Dendritic cell treated with granulocyte-macrophage colony-stimulating factor and Interleukin-4, amounts not matched to agents 40 ng/mL and 50 ng/mL, for 4 days (primary cell): Measurements from ENCODE around the gene USP14.
"Not testable (repeated sequence)": the region's sequence is repeated elsewhere in the genome, so short reads cannot be mapped to it uniquely, and the experiment has no call there.

Experiments
- H3K27ac Mint-ChIP-seq: one replicate; pipeline ENCODE4 v1.8.0; 2022; ENCODE audit warnings: mild to moderate bottlenecking, mixed read lengths
- H3K27me3 Mint-ChIP-seq: one replicate; pipeline ENCODE4 v1.8.0; 2022; ENCODE audit warnings: mild to moderate bottlenecking, mixed read lengths
- H3K36me3 Mint-ChIP-seq: one replicate; pipeline ENCODE4 v1.8.0; 2022; ENCODE audit warnings: low read depth, mixed read lengths
- H3K4me1 Mint-ChIP-seq: one replicate; pipeline ENCODE4 v1.8.0; 2022; ENCODE audit warnings: low read depth, mixed read lengths
- H3K4me3 Mint-ChIP-seq: one replicate; pipeline ENCODE4 v1.8.0; 2022; ENCODE audit warnings: mild to moderate bottlenecking, moderate library complexity, mixed read lengths
- H3K9me3 Mint-ChIP-seq: one replicate; pipeline ENCODE4 v1.8.0; 2022; ENCODE audit warnings: mixed read lengths
- intact Hi-C: fragments of 100-400 bp; cut with micrococcal nuclease; formaldehyde crosslinking; loops from one replicate; pipeline ENCODE4 v1.15.0; 2022

Gene USP14

DNA sequence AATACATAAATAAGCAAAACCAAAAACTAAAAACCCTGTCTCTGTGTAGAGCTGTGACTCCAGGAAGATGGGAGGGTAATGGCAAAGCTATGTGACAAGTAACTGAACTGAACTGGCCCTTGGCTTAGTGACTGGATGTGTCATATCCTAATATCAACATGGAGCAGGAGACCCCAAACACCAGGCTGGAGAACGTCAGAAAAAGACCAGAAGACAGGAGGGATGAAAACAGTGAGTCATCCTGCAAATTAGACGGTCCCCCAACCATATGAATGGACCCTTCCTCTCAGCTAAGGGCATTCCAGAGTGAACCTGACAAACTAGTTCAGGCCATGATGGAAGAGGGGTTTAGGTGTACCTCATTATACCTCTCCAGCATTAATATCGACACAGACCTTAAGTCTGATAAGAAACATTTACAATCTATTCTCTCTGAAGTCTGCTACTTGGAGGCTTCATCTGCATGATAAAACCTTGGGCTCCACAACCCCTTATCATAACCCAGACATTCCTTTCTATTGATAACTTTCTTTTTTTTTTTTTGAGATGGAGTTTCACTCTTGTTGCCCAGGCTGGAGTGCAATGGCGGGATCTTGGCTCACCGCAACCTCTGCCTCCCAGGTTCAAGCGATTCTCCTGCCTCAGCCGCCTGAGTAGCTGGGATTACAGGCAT lies 15.6 kb upstream of the USP14 start:
- H3K27me3 Mint-ChIP-seq, H3K27ac Mint-ChIP-seq, H3K36me3 Mint-ChIP-seq, H3K9me3 Mint-ChIP-seq, H3K4me1 Mint-ChIP-seq, H3K4me3 Mint-ChIP-seq, intact Hi-C loops: not testable (repeated sequence)

DNA sequence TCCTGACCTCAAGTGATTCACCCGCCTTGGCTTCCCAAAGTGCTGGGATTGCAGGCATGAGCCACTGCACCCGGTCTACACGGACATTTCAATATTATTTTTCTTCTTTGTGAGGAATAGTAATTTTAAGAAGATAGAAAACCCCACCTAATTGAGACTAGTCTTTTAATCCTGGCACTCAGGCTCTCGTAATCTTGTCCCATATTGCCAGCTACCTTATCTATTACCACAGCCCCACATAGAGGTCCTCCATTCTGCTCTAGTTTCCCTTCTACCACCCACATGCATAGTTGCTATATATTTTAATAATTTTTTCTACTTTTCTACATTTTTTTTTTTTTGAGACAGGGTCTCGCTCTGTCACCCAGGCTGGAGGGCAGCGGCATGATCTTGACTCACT lies 9.5 kb upstream of the USP14 start:
- Mint-ChIP-seq H3K27me3 (peaks cover 13% of the 10 kb centered on the region), H3K27ac (no peak overlapping the region), H3K36me3 (no peaks in the 10 kb centered on the region), H3K4me1 (no peaks in the 10 kb centered on the region), H3K4me3 (no peak overlapping the region), H3K9me3 (no peaks in the 10 kb centered on the region)
- intact Hi-C loops: no loop called here

DNA sequence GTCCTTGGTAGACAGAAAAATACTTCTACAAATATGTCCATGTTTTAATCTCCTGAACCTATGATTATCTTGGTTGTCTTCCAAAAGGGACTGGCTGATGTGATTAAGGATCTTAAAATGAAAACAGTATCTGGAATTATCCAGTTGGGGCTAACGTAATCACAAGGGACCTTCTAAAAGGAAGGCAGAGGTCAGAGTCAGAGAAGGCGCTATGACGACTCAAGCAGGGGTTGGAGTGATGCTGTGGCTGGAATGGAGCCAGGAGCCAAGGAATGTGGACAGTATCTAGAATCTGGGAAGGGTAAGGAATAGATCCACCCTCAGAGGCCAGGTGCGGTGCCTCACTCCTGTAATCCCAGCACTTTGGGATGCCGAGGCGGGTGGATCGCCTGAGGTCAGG lies 4.2 kb upstream of the USP14 start:
- Mint-ChIP-seq H3K36me3 (peaks cover 9% of the 10 kb centered on the region), H3K27ac (no peak overlapping the region), H3K4me1 (peaks cover 5% of the 10 kb centered on the region), H3K9me3 (no peaks in the 10 kb centered on the region), H3K4me3 (no peak overlapping the region), H3K27me3 (peaks cover 8% of the 10 kb centered on the region)
- intact Hi-C loops: no loop called here

DNA sequence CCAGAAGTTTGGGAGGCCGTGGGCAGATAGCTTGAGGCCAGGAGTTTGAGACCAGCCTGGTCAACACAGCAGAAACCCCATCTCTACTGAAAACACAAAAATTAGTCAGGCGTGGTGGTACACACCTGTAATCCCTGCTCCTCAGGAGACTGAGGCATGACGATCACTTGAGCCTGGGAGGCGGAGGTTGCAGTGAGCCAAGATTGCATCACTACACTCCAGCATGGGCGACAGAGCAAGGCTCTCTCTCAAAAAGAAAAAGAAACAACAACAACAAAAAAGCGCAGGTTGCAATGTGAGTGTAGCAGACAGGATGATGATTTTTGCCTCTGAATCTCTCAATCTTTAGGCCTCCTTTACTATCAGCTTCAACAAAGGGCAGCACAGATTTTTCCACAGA lies 2.7 kb upstream of the USP14 start:
- intact Hi-C loops: no loop called here
- H3K27ac Mint-ChIP-seq: no peak overlapping the region
- H3K4me3 Mint-ChIP-seq: no peak overlapping the region

DNA sequence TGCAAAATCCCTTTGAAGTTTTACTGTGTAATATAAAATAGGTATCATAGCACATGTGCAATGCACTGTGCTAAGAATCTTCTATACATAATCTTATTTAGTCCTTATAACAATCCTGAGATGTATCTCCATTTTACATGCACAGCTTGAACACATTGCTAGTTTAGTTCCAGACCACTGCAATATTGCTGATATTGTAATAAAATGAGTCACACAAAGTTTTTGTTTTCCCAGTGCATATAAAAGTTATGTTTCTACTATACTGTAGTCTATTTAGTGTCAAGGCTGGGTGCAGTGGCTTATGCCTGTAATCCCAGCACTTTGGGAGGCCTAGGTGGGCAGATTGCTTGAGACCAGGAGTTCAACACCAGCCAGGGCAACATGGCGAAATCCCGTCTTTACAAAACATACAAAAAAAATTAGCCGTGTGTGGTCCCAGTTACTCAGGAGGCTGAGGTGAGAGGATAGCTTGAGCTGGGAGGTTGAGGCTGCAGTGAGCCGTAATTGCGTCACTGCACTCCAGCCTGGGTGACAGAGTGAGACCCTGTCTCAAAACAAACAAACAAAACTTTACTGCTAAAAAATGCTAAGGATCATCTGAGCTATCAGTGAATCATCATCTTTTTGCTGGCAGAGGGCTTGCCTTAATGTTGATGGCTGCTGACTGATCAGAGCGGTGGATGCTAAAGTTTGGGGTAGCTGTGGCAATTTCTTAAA lies 1.7 kb upstream of the USP14 start:
- peaks cover 20% of the 10 kb centered on the region for H3K4me1 Mint-ChIP-seq
- no peaks in the 10 kb centered on the region for H3K9me3 Mint-ChIP-seq
- H3K27me3 Mint-ChIP-seq: peaks cover 5% of the 10 kb centered on the region
- peaks cover 16% of the 10 kb centered on the region for H3K36me3 Mint-ChIP-seq
- intact Hi-C loops: no loop called here
- H3K4me3 Mint-ChIP-seq: no peak overlapping the region
- H3K27ac Mint-ChIP-seq: no peak overlapping the region

More for the DNA sequence above, 2.7 kb upstream of the USP14 start:
- Mint-ChIP-seq H3K36me3 (peaks cover 10% of the 10 kb centered on the region), H3K27me3 (peaks cover 5% of the 10 kb centered on the region), H3K9me3 (no peaks in the 10 kb centered on the region), H3K4me1 (peaks cover 15% of the 10 kb centered on the region)

DNA sequence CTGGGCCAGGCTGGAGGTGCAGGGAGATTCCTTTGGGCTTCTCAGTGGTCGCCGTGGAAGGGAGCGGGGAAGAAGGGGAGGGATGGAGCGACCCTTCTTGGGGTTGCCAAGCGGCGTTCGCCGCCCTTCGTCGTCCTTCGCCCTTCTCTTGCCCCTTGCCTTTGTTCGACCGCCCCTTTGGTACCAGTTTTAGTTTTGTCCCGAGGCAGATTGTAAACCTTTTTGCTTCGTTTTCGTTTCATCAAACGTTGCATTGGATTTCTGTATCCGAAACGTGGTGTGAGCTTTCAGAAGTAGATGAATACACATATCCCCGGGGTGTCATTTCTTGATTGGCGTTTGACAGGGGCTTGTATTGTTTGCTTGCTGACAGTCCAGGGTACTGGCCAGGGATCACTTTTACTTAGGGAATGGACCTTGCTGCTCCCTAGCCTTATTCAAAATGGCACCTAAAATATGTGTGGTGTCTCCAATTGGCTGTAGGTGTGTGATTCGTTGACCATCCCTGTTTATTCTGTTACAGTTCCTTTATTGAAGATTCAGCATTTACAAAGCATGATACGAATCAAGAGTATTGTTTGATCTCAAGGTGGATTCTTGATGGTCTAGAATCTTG lies 788 bp downstream of the USP14 start:
- peaks cover 24% of the 10 kb centered on the region for H3K36me3 Mint-ChIP-seq
- no peaks in the 10 kb centered on the region for H3K9me3 Mint-ChIP-seq
- no peaks in the 10 kb centered on the region for H3K27me3 Mint-ChIP-seq
- peak overlapping the region; percentile 91 for H3K4me3 Mint-ChIP-seq
- peak overlapping the region; percentile 93 for H3K27ac Mint-ChIP-seq
- H3K4me1 Mint-ChIP-seq: peaks cover 26% of the 10 kb centered on the region
- intact Hi-C loops: no loop called here

DNA sequence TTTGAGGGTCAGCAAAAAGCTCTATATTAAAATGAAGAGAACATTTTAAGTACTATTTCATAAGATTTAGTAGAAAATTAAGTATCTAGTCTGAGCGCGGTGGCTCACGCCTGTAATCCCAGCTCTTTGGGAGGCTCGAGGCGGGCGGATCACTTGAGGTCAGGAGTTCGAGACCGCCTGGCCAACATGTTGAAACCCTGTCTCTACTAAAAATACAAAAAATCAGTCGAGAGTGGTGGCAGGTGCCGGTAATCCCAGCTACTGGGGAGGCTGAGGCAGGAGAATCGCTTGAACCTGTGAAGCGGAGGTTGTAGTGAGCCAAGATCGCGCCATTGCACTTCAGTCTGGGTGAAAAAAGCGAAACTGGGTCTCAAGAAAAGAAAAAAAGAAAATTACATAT lies 1.6 kb downstream of the USP14 start:
- Mint-ChIP-seq H3K27me3 (no peaks in the 10 kb centered on the region), H3K4me1 (peaks cover 26% of the 10 kb centered on the region), H3K27ac (no peak overlapping the region), H3K4me3 (no peak overlapping the region), H3K9me3 (no peaks in the 10 kb centered on the region), H3K36me3 (peaks cover 32% of the 10 kb centered on the region)
- intact Hi-C loops: no loop called here

DNA sequence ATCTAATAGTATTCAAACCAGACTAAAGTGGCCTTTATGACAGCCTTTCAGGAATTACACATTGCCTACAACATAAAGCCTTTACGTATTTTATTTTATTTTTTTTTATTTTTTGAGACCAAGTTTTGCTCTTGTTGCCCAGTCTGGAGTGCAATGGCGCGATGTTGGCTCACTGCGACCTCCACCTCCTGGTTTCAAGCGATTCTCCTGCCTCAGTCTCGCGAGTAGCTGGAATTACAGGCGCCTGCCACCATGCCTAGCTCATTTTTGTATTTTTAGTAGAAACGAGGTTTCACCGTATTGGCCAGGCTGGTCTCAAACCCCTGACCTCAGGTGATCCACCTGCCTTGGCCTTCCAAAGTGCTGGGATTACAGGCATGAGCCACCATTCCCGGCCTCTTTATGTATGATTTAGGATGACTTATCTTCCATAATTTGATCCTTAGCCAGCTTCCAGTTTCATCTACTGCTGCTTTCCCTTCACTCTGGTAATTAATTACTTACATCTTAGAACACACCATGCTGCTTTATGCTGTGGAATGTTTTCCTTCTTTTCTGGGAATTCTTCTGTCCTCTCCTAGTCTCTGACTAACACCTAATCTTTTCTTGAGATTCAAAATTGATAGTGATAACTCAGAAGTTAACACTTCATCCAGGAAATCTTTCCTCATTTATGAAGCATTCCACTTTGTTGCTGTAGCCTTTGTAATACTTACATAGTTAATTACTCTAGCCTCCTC lies 2.6 kb downstream of the USP14 start:
- Mint-ChIP-seq H3K4me1 (peaks cover 26% of the 10 kb centered on the region), H3K4me3 (no peak overlapping the region), H3K36me3 (peaks cover 41% of the 10 kb centered on the region), H3K27me3 (no peaks in the 10 kb centered on the region), H3K9me3 (no peaks in the 10 kb centered on the region), H3K27ac (no peak overlapping the region)
- intact Hi-C loops: no loop called here

DNA sequence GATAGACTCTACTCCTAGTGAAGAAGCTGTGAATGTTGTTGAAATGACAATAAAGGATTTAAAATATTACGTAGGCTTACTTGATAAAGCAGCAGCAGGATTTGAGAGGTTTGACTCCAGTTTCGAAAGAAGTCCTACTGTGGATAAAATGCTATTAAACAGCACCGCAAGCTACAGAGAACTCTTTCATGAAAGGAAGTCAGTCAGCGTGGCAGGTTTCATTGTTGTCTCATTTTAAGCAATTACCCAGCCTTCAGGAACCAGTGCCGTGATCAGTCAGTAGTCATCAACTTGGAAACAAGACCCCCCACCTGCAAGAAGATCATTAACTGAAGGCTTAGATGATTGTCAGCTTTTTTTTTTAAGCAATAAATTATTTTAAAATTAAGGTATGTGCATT lies 14.0 kb downstream of the USP14 start:
- no peak overlapping the region for H3K4me3 Mint-ChIP-seq
- intact Hi-C loops: no loop called here
- no peak overlapping the region for H3K27ac Mint-ChIP-seq
- no peaks in the 10 kb centered on the region for H3K4me1 Mint-ChIP-seq
- peaks cover 73% of the 10 kb centered on the region for H3K36me3 Mint-ChIP-seq
- no peaks in the 10 kb centered on the region for H3K27me3 Mint-ChIP-seq
- H3K9me3 Mint-ChIP-seq: no peaks in the 10 kb centered on the region

DNA sequence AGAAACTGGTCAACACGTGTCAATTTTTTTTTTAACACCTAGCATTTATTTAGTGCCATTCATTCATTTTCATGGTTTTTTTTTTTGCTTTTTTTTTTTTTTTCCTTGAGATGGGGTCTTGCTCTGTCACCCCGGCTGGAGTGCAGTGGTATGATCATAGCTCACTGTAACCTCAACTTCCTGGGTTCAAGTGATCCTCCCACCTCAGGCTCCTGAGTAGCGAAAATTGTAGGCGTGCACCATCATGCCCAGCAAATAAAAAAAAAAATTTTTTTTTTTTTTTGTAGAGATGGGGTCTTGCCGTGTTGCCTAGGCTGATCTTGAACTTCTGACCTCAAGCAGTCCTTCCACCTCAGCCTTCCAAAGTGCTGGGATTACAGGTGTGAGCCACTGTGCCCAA lies 21.1 kb downstream of the USP14 start:
- Mint-ChIP-seq H3K4me3 (no peak overlapping the region), H3K27me3 (no peaks in the 10 kb centered on the region), H3K4me1 (no peaks in the 10 kb centered on the region), H3K36me3 (peaks cover 69% of the 10 kb centered on the region), H3K9me3 (no peaks in the 10 kb centered on the region), H3K27ac (no peak overlapping the region)
- intact Hi-C loops: no loop called here

DNA sequence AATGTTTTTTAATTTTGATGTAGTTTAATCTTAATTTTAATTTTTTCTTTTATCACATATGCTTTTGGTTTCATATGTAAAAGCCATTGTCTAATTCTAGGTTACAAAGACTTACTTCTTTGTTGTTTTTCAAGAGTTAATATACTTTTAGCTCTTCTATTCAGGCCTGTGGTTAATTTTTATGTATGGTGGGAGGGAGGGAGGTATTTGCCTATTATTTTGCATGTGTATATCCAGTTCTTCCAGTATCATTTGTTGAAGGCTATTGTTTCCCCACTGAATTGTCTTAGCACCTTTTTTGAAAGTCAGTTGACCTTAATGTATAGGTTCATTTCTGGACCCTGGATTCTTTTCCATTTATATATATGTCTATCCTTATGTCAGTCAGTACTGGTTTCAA lies 23.4 kb downstream of the USP14 start:
- intact Hi-C loops: no loop called here
- Mint-ChIP-seq H3K27me3 (no peaks in the 10 kb centered on the region), H3K36me3 (peaks cover 79% of the 10 kb centered on the region), H3K4me3 (no peak overlapping the region), H3K4me1 (no peaks in the 10 kb centered on the region), H3K27ac (no peak overlapping the region), H3K9me3 (no peaks in the 10 kb centered on the region)

DNA sequence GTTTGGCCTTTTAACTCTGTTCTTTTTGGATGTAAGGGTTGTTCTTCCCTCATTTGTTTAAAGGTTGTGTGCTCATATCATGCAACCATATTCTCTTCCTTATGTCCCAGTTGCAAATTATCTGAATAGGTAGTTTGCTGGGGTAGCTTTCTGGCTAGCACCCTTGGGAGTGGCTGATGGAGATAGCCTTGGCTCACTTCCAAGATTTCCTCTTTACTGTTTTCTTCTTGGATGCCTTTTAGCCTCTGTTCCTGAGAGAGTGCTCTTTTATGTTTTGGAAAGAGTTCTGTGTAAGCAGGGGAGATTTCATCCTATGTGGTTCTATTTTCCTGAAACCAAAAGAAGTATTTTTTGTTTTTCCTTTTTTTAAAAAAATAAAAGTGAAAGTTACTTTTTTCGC lies 25.4 kb downstream of the USP14 start:
- Mint-ChIP-seq H3K4me3 (no peak overlapping the region), H3K27ac (no peak overlapping the region), H3K4me1 (no peaks in the 10 kb centered on the region), H3K27me3 (no peaks in the 10 kb centered on the region), H3K9me3 (no peaks in the 10 kb centered on the region), H3K36me3 (peaks cover 80% of the 10 kb centered on the region)
- intact Hi-C loops: no loop called here

DNA sequence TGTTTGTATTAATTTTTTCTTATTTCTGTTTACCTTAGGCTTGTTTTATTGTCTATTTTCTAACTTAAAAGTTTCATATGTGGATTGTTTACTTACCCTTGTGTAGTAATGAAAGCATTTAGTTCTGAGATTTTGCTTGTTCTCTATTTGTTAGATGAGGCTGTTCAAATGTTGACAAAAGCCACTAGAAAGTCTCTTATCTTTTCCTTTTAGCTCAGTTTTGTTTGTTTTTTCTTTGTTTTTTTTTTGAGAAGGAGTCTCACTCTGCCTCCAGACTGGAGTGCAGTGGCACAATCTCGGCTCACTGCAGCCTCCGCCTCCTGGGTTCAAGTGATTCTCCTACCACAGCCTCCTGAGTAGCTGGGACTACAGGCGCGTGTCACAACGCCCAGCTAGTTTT lies 30.9 kb downstream of the USP14 start:
- Mint-ChIP-seq H3K27me3 (no peaks in the 10 kb centered on the region), H3K4me1 (no peaks in the 10 kb centered on the region), H3K9me3 (no peaks in the 10 kb centered on the region), H3K36me3 (peaks cover 59% of the 10 kb centered on the region), H3K4me3 (no peak overlapping the region), H3K27ac (no peak overlapping the region)
- intact Hi-C loops: no loop called here

DNA sequence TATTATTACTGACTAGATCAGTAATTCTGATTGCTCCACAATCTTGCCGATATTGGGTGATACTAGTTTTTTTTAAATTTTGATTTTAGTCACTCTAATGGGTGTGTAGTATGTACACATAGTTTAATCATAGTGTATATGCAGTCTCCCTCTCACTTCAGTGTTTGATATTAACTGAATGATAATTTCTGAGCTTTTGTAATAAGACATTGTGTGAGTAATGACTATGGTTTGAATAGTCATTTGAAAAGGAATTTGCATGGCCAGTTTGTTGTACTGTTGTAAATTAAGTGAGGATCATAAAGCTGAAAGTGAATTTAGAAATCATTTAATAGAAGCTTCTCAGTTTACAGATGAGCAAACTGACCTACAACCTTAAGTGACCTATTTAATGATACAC lies 33.4 kb downstream of the USP14 start:
- no peaks in the 10 kb centered on the region for H3K9me3 Mint-ChIP-seq
- H3K4me1 Mint-ChIP-seq: no peaks in the 10 kb centered on the region
- no peaks in the 10 kb centered on the region for H3K27me3 Mint-ChIP-seq
- H3K36me3 Mint-ChIP-seq: peaks cover 56% of the 10 kb centered on the region
- H3K4me3 Mint-ChIP-seq: no peak overlapping the region
- no peak overlapping the region for H3K27ac Mint-ChIP-seq
- intact Hi-C loops: no loop called here
